Left ventricle myocardium inferior (tissue), 1 donor: Measurements from ENCODE around the gene SERPINB10. TPM values are rescaled to one million over a fixed set of nuclear protein-coding genes. Genes with fewer than 3 reads are reported as not detected.

Experiments used
- DNase-seq: peaks from one replicate; pipeline ENCODE4 v3.0.0-alpha.2; 2020
- H3K27ac ChIP-seq: fragments of 200-600 bp; replicated peaks from 2 replicates; pipeline ENCODE4 v1.8.0; 2021
- H3K27me3 ChIP-seq: fragments of 200-600 bp; 2 replicates; pipeline ENCODE4 v1.8.0; 2021; ENCODE audit warnings: low read depth
- H3K36me3 ChIP-seq: fragments of 200-600 bp; 2 replicates; pipeline ENCODE4 v1.8.0; 2021
- H3K4me1 ChIP-seq: fragments of 200-600 bp; 2 replicates; pipeline ENCODE4 v1.8.0; 2021
- H3K4me3 ChIP-seq: fragments of 200-600 bp; 2 replicates; pipeline ENCODE4 v1.8.0; 2021; ENCODE audit warnings: mild to moderate bottlenecking, moderate library complexity
- H3K9me3 ChIP-seq: fragments of 200-600 bp; replicated peaks from 2 replicates; pipeline ENCODE4 v1.8.0; 2021
- CTCF ChIP-seq: fragments of 200-600 bp; IDR thresholded peaks from 2 replicates; pipeline ENCODE4 v1.8.0; 2021; ENCODE audit warnings: antibody characterized with exemption, mild to moderate bottlenecking, borderline replicate concordance
- intact Hi-C: fragments of 100-400 bp; cut with micrococcal nuclease; formaldehyde crosslinking; loops from one replicate; pipeline ENCODE4 v1.11.0; 2022
- total RNA-seq: library from RNA; stranded (reverse); fragmentation: NEBNext Ultra II Directional; extraction: Animal tissue kit (Norgen Biotek cat#: 25700); gene quantifications from one replicate; pipeline ENCODE4 v1.2.1, GENCODE V29; 2021
- donor health status: DM: no; HTN: yes; CAD: no; lungs with severe emphysema.

SERPINB10 gene
- total RNA-seq, 1 donor from 2014 or later = not detected

GRCh38 chr18:63899206-63899605 is 8.6 kb upstream of the SERPINB10 start:
- intact Hi-C loops = no loop called here
- Histone ChIP-seq H3K4me1 (no peaks in the 10 kb centered on the region), H3K27me3 (no peaks in the 10 kb centered on the region), H3K36me3 (no peaks in the 10 kb centered on the region), H3K9me3 (no peaks in the 10 kb centered on the region), H3K4me3 (no peak overlapping the region), H3K27ac (no peak overlapping the region)
- no peak for TF ChIP-seq CTCF
- no peak for DNase-seq

GRCh38 chr18:63903851-63904570 is 3.7 kb upstream of the SERPINB10 start:
- TF ChIP-seq CTCF = no peak
- Histone ChIP-seq H3K27ac (no peak overlapping the region), H3K4me1 (no peaks in the 10 kb centered on the region), H3K9me3 (no peaks in the 10 kb centered on the region), H3K36me3 (no peaks in the 10 kb centered on the region), H3K27me3 (no peaks in the 10 kb centered on the region), H3K4me3 (no peak overlapping the region)
- DNase-seq = no peak
- intact Hi-C loops = no loop called here

- Histone ChIP-seq H3K27ac (no peak overlapping the region), H3K9me3 (no peaks in the 10 kb centered on the region), H3K4me3 (no peak overlapping the region), H3K36me3 (no peaks in the 10 kb centered on the region), H3K27me3 (no peaks in the 10 kb centered on the region), H3K4me1 (no peaks in the 10 kb centered on the region)
- intact Hi-C loops = no loop called here
- TF ChIP-seq CTCF = no peak
- no peak for DNase-seq
Measured at GRCh38 chr18:63904694-63905093, 3.1 kb upstream of the SERPINB10 start.

- no peak for TF ChIP-seq CTCF
Measured at GRCh38 chr18:63905361-63905760, 2.4 kb upstream of the SERPINB10 start.

GRCh38 chr18:63906056-63906455 is 1.7 kb upstream of the SERPINB10 start:
- H3K36me3 ChIP-seq = no peaks in the 10 kb centered on the region
- no peak overlapping the region for H3K4me3 ChIP-seq
- intact Hi-C loops = no loop called here
- no peaks in the 10 kb centered on the region for H3K9me3 ChIP-seq
- no peaks in the 10 kb centered on the region for H3K4me1 ChIP-seq
- H3K27me3 ChIP-seq = no peaks in the 10 kb centered on the region
- no peak overlapping the region for H3K27ac ChIP-seq
- no peak for TF ChIP-seq CTCF
- no peak for DNase-seq

More at GRCh38 chr18:63905361-63905760, 2.4 kb upstream of the SERPINB10 start:
- intact Hi-C loops = no loop called here
- no peak overlapping the region for H3K4me3 ChIP-seq
- no peak overlapping the region for H3K27ac ChIP-seq
- no peaks in the 10 kb centered on the region for H3K4me1 ChIP-seq
- H3K9me3 ChIP-seq = no peaks in the 10 kb centered on the region
- H3K36me3 ChIP-seq = no peaks in the 10 kb centered on the region
- DNase-seq = no peak
- no peaks in the 10 kb centered on the region for H3K27me3 ChIP-seq
